Pancreas (tissue), 10 donors: Measurements from ENCODE around the gene DSTN. TPM values are rescaled to one million over a fixed set of nuclear protein-coding genes. Genes with fewer than 3 reads are reported as not detected.

ENCODE experiments used
- ATAC-seq, 4 donors: fragments of 200-7000 bp; cut with Tn5 transposase; one replicate each; pipeline versions ENCODE4 v1.8.0 to v1.9.1; 2020; ENCODE audit warnings: mild to moderate bottlenecking in 4 of 4, moderate library complexity in 4 of 4
- DNase-seq, 6 donors: peaks; one replicate each; pipeline ENCODE4 v3.0.0-alpha.2; 2020
- FAIRE-seq: peaks from 2 replicates; lab custom pipeline; 2012; peaks lifted over from hg19 to GRCh38; lab: Jason Lieb, UNC
- H3K27ac ChIP-seq, 4 donors: fragments of 200-600 bp; sonication (generic); 1 replicate in 3 of 4; 2 replicates in 1 of 4; pipeline versions ENCODE4 v1.5.0 to v1.8.0; 2020
- H3K27me3 ChIP-seq, 4 donors: fragments of 200-600 bp; one replicate each; pipeline ENCODE4 v1.8.0; 2021
- H3K36me3 ChIP-seq, 3 donors: fragments of 200-600 bp; sonication (generic) in 1 of 3; one replicate each; pipeline versions ENCODE4 v1.5.0 to v1.8.0; 2020 to 2021
- H3K4me1 ChIP-seq, 3 donors: fragments of 200-600 bp; one replicate each; pipeline ENCODE4 v1.8.0; 2021
- H3K4me3 ChIP-seq, 4 donors: fragments of 200-600 bp; sonication (generic) in 2 of 4; one replicate each; pipeline versions ENCODE4 v1.5.0 to v1.8.0; 2020 to 2021
- H3K9me3 ChIP-seq, 4 donors: fragments of 200-600 bp; one replicate each; pipeline ENCODE4 v1.8.0; 2021
- WGBS, 2 donors: extraction: QIAGEN DNeasy Blood & Tissue Kit; methylation state at CpG; one replicate each; pipeline ENCODE4 v1.1.7; 2013; 5-methylcytosine and 5-hydroxymethylcytosine counted together
- intact Hi-C, 3 donors: fragments of 100-400 bp; cut with DNase I; formaldehyde crosslinking; loops; one replicate each; pipeline versions ENCODE4 v1.11.1 to v1.14.2; 2022
- polyA plus RNA-seq, 2 donors: library from polyadenylated mRNA; stranded (reverse); fragments of 200-250 nt; gene quantifications; one replicate each; pipeline ENCODE4 v1.2.3, GENCODE V29; 2013
- total RNA-seq, 6 donors: library from RNA; stranded (reverse); fragmentation: NEBNext Ultra II Directional in 4 of 6; extraction: Animal tissue kit (Norgen Biotek cat#: 25700) in 4 of 6; gene quantifications; one replicate each; pipeline versions ENCODE4 v1.2.1 to v1.2.4, GENCODE V29; 2021 to 2023
- TF ChIP-seq, protein P1 (sequence below), 4 donors: fragments of 200-600 bp; sonication (generic) in 3 of 4; IDR thresholded peaks; one replicate each; pipeline versions ENCODE4 v1.5.0 to v1.8.0; 2021; ENCODE audit warnings: antibody characterized with exemption in 4 of 4
- donor health status: healthy with polysubstance abuse.
- donor health status: DM: no; HTN: no; CAD: no; lungs with moderate emphysema.
- donor health status: DM: no; HTN: no; CAD: no.
- donor health status: control.
- donor health status: control.
- donor health status: Bipolar disorder and iron deficiency.
- donor health status: DM: yes; HTN: yes; CAD: no.
- donor health status: DM: no; HTN: no; CAD: no.
- donor health status: DM: no; HTN: no; CAD: no.
- donor health status: DM: yes; HTN: yes; CAD: no.

The DSTN gene
- total and polyA plus RNA-seq, 8 donors: 138 to 242 (median 182) TPM

GRCh38 chr20:17542481-17542880, 27.4 kb upstream of the DSTN start:
- 96 to 100% methylated on average over 1 of the region's 1 CpG for WGBS, 2 donors
- no peak for FAIRE-seq
- H3K27ac ChIP-seq: no peak overlapping the region
- DNase-seq: no peak
- no peaks in the 10 kb centered on the region for H3K27me3 ChIP-seq
- no peak for ATAC-seq
- intact Hi-C loops: loop anchor here in 1 of 3 donors (5.0 kb wide), 1 partner anchor 75 kb away; no protein-coding TSS in a partner anchor
- H3K4me3 ChIP-seq: no peak overlapping the region
- no peaks in the 10 kb centered on the region for H3K36me3 ChIP-seq
- H3K4me1 ChIP-seq: peaks cover 0 to 8% (median 0%) of the 10 kb centered on the region in 3 donors
- no peaks in the 10 kb centered on the region for H3K9me3 ChIP-seq
- TF ChIP-seq, protein P1, sequence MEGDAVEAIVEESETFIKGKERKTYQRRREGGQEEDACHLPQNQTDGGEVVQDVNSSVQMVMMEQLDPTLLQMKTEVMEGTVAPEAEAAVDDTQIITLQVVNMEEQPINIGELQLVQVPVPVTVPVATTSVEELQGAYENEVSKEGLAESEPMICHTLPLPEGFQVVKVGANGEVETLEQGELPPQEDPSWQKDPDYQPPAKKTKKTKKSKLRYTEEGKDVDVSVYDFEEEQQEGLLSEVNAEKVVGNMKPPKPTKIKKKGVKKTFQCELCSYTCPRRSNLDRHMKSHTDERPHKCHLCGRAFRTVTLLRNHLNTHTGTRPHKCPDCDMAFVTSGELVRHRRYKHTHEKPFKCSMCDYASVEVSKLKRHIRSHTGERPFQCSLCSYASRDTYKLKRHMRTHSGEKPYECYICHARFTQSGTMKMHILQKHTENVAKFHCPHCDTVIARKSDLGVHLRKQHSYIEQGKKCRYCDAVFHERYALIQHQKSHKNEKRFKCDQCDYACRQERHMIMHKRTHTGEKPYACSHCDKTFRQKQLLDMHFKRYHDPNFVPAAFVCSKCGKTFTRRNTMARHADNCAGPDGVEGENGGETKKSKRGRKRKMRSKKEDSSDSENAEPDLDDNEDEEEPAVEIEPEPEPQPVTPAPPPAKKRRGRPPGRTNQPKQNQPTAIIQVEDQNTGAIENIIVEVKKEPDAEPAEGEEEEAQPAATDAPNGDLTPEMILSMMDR (IDR thresholded peaks at IDR 0.05): no peak

DNA sequence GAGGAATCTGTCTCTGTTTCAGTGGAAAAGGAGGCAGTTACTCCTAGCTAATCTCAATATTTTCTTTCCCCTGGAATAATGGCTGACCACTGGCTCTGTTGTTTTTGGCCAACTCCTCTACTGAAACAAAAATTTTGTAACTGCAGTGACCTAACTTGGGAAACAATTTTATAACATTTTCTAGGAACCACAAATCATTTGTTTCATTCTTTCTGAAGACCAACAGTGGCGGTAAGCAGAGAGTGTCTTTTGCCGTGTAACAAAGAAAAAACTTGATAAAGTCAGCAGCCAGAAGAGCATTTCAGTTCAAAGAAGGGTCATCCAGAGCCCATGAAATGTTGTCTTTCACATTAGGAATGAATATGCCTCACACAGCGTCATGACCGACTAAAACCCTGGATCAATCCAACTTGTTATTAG, 26.9 kb upstream of the DSTN start:
- Histone ChIP-seq H3K4me1 (peaks cover 0 to 8% (median 0%) of the 10 kb centered on the region in 3 donors), H3K36me3 (no peaks in the 10 kb centered on the region), H3K27ac (peak overlapping the region in 1 of 4 donors; percentile 13), H3K27me3 (no peaks in the 10 kb centered on the region), H3K9me3 (no peaks in the 10 kb centered on the region), H3K4me3 (no peak overlapping the region)
- WGBS, 2 donors: 74 to 77% methylated on average over 4 of the region's 4 CpGs
- FAIRE-seq (no peak), ATAC-seq (peak in 3 of 4 donors; percentile 27 to 64 (median 49)), DNase-seq (no peak)
- intact Hi-C loops: loop anchor here in 1 of 3 donors (5.0 kb wide), 1 partner anchor 74 kb away; no protein-coding TSS in a partner anchor
- TF ChIP-seq, protein P1 (IDR thresholded peaks at IDR 0.05): no peak

- Histone ChIP-seq H3K36me3 (no peaks in the 10 kb centered on the region), H3K4me3 (no peak overlapping the region), H3K4me1 (peaks cover 0 to 8% (median 0%) of the 10 kb centered on the region in 3 donors), H3K9me3 (no peaks in the 10 kb centered on the region), H3K27ac (peak overlapping the region in 2 of 4 donors; percentile 13 to 30), H3K27me3 (no peaks in the 10 kb centered on the region)
- TF ChIP-seq, protein P1 (IDR thresholded peaks at IDR 0.05): no peak
- intact Hi-C loops: loop anchor here in 1 of 3 donors (5.0 kb wide), 1 partner anchor 74 kb away; no protein-coding TSS in a partner anchor
- DNase-seq: no peak
- WGBS, 2 donors: 61 to 64% methylated on average over 5 of the region's 5 CpGs
- FAIRE-seq: no peak
- peak in 1 of 4 donors; percentile 17 for ATAC-seq
Measured at GRCh38 chr20:17543531-17544131, 26.2 kb upstream of the DSTN start.

GRCh38 chr20:17545127-17545526, 24.7 kb upstream of the DSTN start:
- Histone ChIP-seq H3K27ac (no peak overlapping the region), H3K4me3 (no peak overlapping the region), H3K9me3 (no peaks in the 10 kb centered on the region), H3K27me3 (no peaks in the 10 kb centered on the region), H3K4me1 (peaks cover 0 to 8% (median 0%) of the 10 kb centered on the region in 3 donors), H3K36me3 (no peaks in the 10 kb centered on the region)
- intact Hi-C loops: no loop called here
- FAIRE-seq: no peak
- WGBS, 2 donors: 64 to 68% methylated on average over 4 of the region's 4 CpGs
- TF ChIP-seq, protein P1 (IDR thresholded peaks at IDR 0.05): no peak
- DNase-seq: no peak
- ATAC-seq: peak in 3 of 4 donors; percentile 38 to 72 (median 40)

DNA sequence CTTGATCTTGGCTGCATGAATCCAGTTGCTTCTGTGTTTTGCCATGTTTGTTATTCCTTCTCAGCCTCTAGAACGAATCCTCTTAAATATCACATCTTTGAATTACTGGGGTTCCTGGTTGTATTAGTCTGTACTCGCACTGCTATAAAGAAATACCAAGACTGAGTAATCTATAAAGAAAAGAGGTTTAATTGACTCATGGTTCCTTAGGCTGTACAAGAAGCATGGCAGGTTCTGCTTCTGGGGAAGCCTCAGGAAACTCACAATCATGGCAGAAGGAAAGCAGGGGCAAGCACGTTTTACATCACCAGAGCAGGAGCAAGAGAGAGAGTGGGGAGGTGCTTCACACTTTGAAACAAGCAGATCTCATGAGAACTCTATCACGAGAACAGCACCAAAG, 20.7 kb upstream of the DSTN start:
- intact Hi-C loops: no loop called here
- H3K36me3 ChIP-seq: no peaks in the 10 kb centered on the region
- H3K27ac ChIP-seq: no peak overlapping the region
- no peak for DNase-seq
- TF ChIP-seq, protein P1 (IDR thresholded peaks at IDR 0.05): no peak
- WGBS, 2 donors: 81 to 83% methylated on average over 4 of the region's 4 CpGs
- FAIRE-seq: no peak
- H3K4me1 ChIP-seq: peaks cover 0 to 6% (median 0%) of the 10 kb centered on the region in 3 donors
- no peak overlapping the region for H3K4me3 ChIP-seq
- H3K9me3 ChIP-seq: no peaks in the 10 kb centered on the region
- no peak for ATAC-seq
- no peaks in the 10 kb centered on the region for H3K27me3 ChIP-seq
